NK-92 (cell line): ENCODE data around the gene MLXIPL.
"Not testable (repeated sequence)": the region's sequence is repeated elsewhere in the genome, so short reads cannot be mapped to it uniquely, and the experiment has no call there.

Experiments
- DNase-seq: peaks from one replicate; lab custom pipeline; 2025; ENCODE audit not compliant: unreplicated experiment; lab: John Stamatoyannopoulos, UW

MLXIPL gene

GRCh38 chr7:73555411-73555982 is 68.8 kb downstream of the MLXIPL start:
- no peak for DNase-seq

- not testable (repeated sequence) for DNase-seq
Measured at GRCh38 chr7:73550093-73550492, 74.2 kb downstream of the MLXIPL start.

GRCh38 chr7:73549176-73549575 is 75.1 kb downstream of the MLXIPL start:
- DNase-seq = no peak

GRCh38 chr7:73547841-73548240 is 76.5 kb downstream of the MLXIPL start:
- DNase-seq = no peak

- DNase-seq = no peak
Measured at GRCh38 chr7:73544678-73545077, 79.6 kb downstream of the MLXIPL start.
